Activated naive CD8-positive, alpha-beta T cell treated with anti-CD3 and anti-CD28 coated beads, Interleukin-2, amount 50 U/mL, for 24 hours (primary cell): ENCODE measurements around the gene RBM15B.
"Not testable (repeated sequence)": the region's sequence is repeated elsewhere in the genome, so short reads cannot be mapped to it uniquely, and the experiment has no call there.

ENCODE experiments used
- ATAC-seq: fragments of 150-1000 bp; cut with Tn5 transposase; one replicate; pipeline ENCODE4 v1.10.0; 2021
- DNase-seq: peaks from one replicate; pipeline ENCODE4 v3.0.0; 2021
- H3K27ac Mint-ChIP-seq: one replicate; pipeline ENCODE4 v1.8.0; 2021; ENCODE audit warnings: mild to moderate bottlenecking, mixed read lengths
- H3K27me3 Mint-ChIP-seq: one replicate; pipeline ENCODE4 v1.8.0; 2021; ENCODE audit warnings: mixed read lengths
- H3K36me3 Mint-ChIP-seq: one replicate; pipeline ENCODE4 v1.8.0; 2021; ENCODE audit warnings: low read depth, mixed read lengths
- H3K4me1 Mint-ChIP-seq: one replicate; pipeline ENCODE4 v1.8.0; 2021; ENCODE audit warnings: mixed read lengths
- H3K4me3 Mint-ChIP-seq: one replicate; pipeline ENCODE4 v1.8.0; 2021; ENCODE audit warnings: mild to moderate bottlenecking, moderate library complexity, mixed read lengths
- H3K9me3 Mint-ChIP-seq: one replicate; pipeline ENCODE4 v1.8.0; 2021; ENCODE audit warnings: mixed read lengths

The RBM15B gene

DNA sequence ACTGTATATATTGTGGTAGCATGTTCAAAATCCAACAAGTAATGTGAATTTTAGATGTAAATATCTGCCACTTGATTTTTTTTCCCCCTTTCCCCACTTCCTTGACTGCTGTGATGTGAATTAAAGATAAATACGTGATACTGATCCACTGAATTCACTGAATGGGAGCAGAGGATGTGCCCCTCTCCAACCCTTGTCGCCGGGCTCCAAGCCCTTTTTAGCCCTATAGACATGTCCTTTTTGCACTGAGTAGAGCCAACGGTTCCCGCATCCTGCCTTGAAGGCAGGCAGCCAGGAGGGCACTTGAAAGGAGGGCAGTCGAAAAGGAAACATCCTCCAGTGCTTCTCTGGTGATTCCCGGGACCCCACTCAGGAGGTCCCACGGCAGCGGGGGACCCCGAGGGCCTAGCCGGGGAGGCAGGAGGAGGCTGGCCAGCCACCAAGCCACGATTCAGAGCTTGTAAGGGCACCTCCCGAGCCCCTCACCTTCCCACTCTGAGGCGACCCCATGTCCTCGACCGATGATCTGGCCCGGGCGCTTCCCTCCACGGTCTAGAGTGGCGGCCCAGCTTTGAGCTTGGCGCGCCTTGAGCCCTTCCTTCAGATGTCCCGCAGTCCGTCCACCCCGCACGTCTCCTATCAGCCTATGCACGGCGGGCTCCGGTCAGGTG lies 6.9 kb upstream of the RBM15B start:
- no peak for ATAC-seq
- DNase-seq = no peak
- H3K27me3 Mint-ChIP-seq = no peaks in the 10 kb centered on the region
- H3K27ac Mint-ChIP-seq = peak overlapping the region; percentile 99
- H3K4me1 Mint-ChIP-seq = peaks cover 51% of the 10 kb centered on the region
- H3K4me3 Mint-ChIP-seq = peak overlapping the region; percentile 98
- H3K36me3 Mint-ChIP-seq = peaks cover 35% of the 10 kb centered on the region
- H3K9me3 Mint-ChIP-seq = no peaks in the 10 kb centered on the region

GRCh38 chr3:51384726-51385473 lies 6.2 kb upstream of the RBM15B start, which contains the start of gene MANF:
TSS of gene MANF (plus strand) at chr3:51385291. CDS start at chr3:51385343, 52 bp downstream.
- DNase-seq = peak; percentile 96
- H3K27ac Mint-ChIP-seq = peak within 1 kb of the TSS; percentile 99
- H3K9me3 Mint-ChIP-seq = no peaks in the 10 kb centered on the region
- peaks cover 37% of the 10 kb centered on the region for H3K36me3 Mint-ChIP-seq
- ATAC-seq = peak; percentile 98
- H3K27me3 Mint-ChIP-seq = no peaks in the 10 kb centered on the region
- peak within 1 kb of the TSS; percentile 98 for H3K4me3 Mint-ChIP-seq
- H3K4me1 Mint-ChIP-seq = peaks cover 54% of the 10 kb centered on the region

DNA sequence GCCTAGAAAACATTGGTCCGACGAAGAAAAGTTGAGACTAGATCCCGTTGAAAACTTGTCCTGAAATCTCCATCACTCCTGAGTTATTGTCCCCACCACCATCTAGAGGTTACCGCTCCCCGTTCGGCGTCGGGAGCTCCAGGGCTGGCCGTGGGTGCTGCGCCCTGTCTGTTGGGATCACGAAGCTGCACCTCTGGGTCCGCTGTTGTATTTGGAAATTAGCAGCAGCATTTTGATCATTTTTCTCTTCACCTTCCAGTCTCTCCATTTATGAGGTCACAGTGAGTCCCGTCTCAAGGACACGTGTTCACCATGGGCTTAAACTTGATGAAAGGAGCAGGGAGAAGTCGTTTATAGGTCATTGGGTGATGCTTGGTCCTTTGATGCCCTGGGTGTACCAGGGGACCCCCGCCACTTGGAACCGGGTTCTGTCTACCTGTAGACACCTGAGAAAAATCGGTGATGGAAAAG lies 5.4 kb upstream of the RBM15B start:
- H3K4me1 Mint-ChIP-seq = peaks cover 59% of the 10 kb centered on the region
- ATAC-seq (no peak), DNase-seq (no peak)
- no peaks in the 10 kb centered on the region for H3K27me3 Mint-ChIP-seq
- no peaks in the 10 kb centered on the region for H3K9me3 Mint-ChIP-seq
- peak overlapping the region; percentile 98 for H3K4me3 Mint-ChIP-seq
- H3K27ac Mint-ChIP-seq = peak overlapping the region; percentile 99
- H3K36me3 Mint-ChIP-seq = peaks cover 37% of the 10 kb centered on the region

GRCh38 chr3:51386159-51386851 lies 4.8 kb upstream of the RBM15B start:
- H3K36me3 Mint-ChIP-seq = peaks cover 37% of the 10 kb centered on the region
- peak overlapping the region; percentile 98 for H3K4me3 Mint-ChIP-seq
- peak overlapping the region; percentile 99 for H3K27ac Mint-ChIP-seq
- no peaks in the 10 kb centered on the region for H3K9me3 Mint-ChIP-seq
- no peak for DNase-seq
- H3K27me3 Mint-ChIP-seq = no peaks in the 10 kb centered on the region
- H3K4me1 Mint-ChIP-seq = peaks cover 61% of the 10 kb centered on the region
- ATAC-seq = no peak

DNA sequence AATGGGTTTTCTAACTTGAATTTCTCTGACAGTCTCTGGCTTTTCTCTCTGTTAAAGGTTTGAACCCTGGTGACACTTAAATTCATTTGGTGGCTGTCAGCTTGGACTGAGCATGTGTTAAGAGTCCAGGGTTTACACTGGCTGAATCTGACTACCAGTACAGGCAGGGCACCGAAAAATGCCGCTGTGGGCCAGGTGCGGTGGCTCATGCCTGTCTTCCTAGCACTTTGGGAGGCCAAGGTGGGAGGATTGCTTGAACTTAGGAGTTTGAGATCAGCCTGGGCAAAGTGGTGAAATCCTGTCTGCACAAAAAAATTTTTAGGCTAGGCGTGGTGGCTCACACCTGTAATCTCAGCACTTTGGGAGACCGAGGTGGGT lies 4.2 kb upstream of the RBM15B start:
- DNase-seq = no peak

GRCh38 chr3:51387281-51387680 lies 3.8 kb upstream of the RBM15B start:
- Mint-ChIP-seq H3K4me1 (peaks cover 63% of the 10 kb centered on the region), H3K36me3 (peaks cover 37% of the 10 kb centered on the region), H3K27ac (peak overlapping the region; percentile 99), H3K4me3 (peak overlapping the region; percentile 98)
- H3K27me3 Mint-ChIP-seq, H3K9me3 Mint-ChIP-seq, DNase-seq, ATAC-seq: not testable (repeated sequence)

More for the DNA sequence above, 4.2 kb upstream of the RBM15B start:
- Mint-ChIP-seq H3K27me3 (no peaks in the 10 kb centered on the region), H3K36me3 (peaks cover 37% of the 10 kb centered on the region), H3K9me3 (no peaks in the 10 kb centered on the region), H3K27ac (peak overlapping the region; percentile 99), H3K4me1 (peaks cover 61% of the 10 kb centered on the region), H3K4me3 (peak overlapping the region; percentile 98)
- ATAC-seq = no peak

- no peak for DNase-seq
- no peak for ATAC-seq
- peak overlapping the region; percentile 98 for H3K4me3 Mint-ChIP-seq
- peaks cover 47% of the 10 kb centered on the region for H3K36me3 Mint-ChIP-seq
- peaks cover 69% of the 10 kb centered on the region for H3K4me1 Mint-ChIP-seq
- H3K27me3 Mint-ChIP-seq = no peaks in the 10 kb centered on the region
- no peak overlapping the region for H3K27ac Mint-ChIP-seq
- H3K9me3 Mint-ChIP-seq = no peaks in the 10 kb centered on the region
Measured at GRCh38 chr3:51388286-51389029, 2.6 kb upstream of the RBM15B start.

DNA sequence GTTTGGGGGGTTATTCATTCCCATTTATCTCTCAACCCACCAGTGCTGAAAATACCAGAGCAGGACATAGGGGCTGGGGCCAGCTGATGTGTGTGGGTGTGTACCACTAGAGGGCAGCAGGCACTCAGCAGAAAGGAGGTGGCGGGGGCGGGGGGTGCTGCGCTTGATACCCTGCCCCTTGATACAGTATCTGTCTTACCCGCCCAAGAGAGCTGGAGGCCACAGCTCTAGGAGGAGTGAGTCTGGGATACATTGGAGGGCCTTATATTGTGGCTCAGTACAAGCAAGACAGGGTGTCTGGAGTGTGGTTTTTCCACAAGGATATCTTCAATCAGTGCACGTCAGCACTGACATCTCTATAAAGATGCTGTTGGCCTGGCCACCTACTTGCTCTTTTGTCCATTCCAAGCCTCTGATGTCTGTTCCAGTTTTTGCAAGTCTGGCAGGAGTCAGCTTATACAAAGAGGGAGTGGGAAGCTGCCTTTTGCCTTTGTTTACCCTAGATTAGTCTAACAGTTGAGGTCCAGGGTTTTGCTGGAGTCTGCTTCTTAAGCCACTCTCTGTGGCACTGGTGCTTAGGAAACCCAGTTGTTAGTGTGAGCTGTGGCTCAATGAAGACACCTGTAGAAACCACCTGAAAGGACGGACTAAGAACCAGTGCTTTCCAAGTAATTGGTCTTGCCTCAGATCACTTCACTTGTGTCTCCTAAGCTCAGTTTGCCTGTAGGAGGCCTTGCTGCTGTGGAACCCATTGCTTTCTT lies 1.5 kb upstream of the RBM15B start:
- Mint-ChIP-seq H3K4me1 (peaks cover 74% of the 10 kb centered on the region), H3K36me3 (peaks cover 57% of the 10 kb centered on the region), H3K27ac (peak overlapping the region; percentile 35), H3K27me3 (no peaks in the 10 kb centered on the region), H3K9me3 (no peaks in the 10 kb centered on the region), H3K4me3 (peak overlapping the region; percentile 32)
- DNase-seq = peak; percentile 57
- no peak for ATAC-seq

- Mint-ChIP-seq H3K9me3 (no peaks in the 10 kb centered on the region), H3K4me1 (peaks cover 81% of the 10 kb centered on the region), H3K36me3 (peaks cover 63% of the 10 kb centered on the region), H3K4me3 (peak overlapping the region; percentile 69), H3K27ac (peak overlapping the region; percentile 67), H3K27me3 (no peaks in the 10 kb centered on the region)
- no peak for ATAC-seq
- no peak for DNase-seq
Measured at GRCh38 chr3:51390246-51391074, 625 bp upstream of the RBM15B start.

DNA sequence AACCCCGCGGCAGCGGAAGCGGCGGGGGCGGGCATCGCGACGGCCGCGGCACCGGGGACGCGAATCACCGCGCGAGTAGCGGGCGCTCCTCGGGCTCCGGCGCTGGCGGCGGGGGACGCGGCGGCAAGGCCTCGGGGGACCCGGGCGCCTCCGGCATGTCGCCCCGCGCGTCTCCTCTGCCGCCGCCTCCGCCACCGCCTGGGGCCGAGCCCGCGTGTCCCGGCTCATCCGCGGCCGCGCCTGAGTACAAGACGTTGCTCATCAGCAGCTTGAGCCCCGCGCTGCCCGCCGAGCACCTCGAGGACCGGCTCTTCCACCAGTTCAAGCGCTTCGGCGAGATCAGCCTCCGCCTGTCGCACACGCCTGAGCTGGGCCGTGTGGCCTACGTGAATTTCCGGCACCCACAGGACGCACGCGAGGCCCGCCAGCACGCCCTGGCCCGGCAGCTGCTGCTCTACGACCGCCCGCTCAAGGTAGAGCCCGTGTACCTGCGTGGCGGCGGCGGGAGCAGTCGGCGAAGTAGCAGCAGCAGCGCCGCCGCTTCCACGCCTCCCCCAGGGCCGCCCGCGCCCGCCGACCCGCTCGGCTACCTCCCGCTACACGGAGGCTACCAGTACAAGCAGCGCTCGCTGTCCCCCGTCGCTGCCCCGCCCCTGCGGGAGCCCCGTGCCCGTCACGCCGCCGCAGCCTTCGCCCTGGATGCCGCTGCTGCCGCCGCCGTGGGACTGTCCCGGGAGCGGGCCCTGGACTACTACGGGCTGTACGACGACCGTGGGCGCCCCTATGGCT lies 675 bp downstream of the RBM15B start:
- peak; percentile 4 for ATAC-seq
- Mint-ChIP-seq H3K27ac (peak overlapping the region; percentile 86), H3K36me3 (peaks cover 59% of the 10 kb centered on the region)

GRCh38 chr3:51392355-51393133 lies 1.5 kb downstream of the RBM15B start:
- Mint-ChIP-seq H3K4me3 (peak overlapping the region; percentile 79), H3K9me3 (no peaks in the 10 kb centered on the region), H3K4me1 (peaks cover 71% of the 10 kb centered on the region), H3K36me3 (peaks cover 58% of the 10 kb centered on the region), H3K27me3 (no peaks in the 10 kb centered on the region), H3K27ac (peak overlapping the region; percentile 73)
- DNase-seq (no peak), ATAC-seq (no peak)

More for the DNA sequence above, 675 bp downstream of the RBM15B start:
- no peaks in the 10 kb centered on the region for H3K27me3 Mint-ChIP-seq
- no peaks in the 10 kb centered on the region for H3K9me3 Mint-ChIP-seq
- H3K4me3 Mint-ChIP-seq = peak overlapping the region; percentile 79
- peak; percentile 36 for DNase-seq
- peaks cover 77% of the 10 kb centered on the region for H3K4me1 Mint-ChIP-seq

- Mint-ChIP-seq H3K27ac (peak overlapping the region; percentile 73), H3K4me1 (peaks cover 65% of the 10 kb centered on the region), H3K9me3 (no peaks in the 10 kb centered on the region), H3K4me3 (peak overlapping the region; percentile 79), H3K27me3 (no peaks in the 10 kb centered on the region), H3K36me3 (peaks cover 53% of the 10 kb centered on the region)
- ATAC-seq (no peak), DNase-seq (no peak)
Measured at GRCh38 chr3:51393134-51393495, 2.0 kb downstream of the RBM15B start.
